Smooth muscle cell (in vitro differentiated cells): ENCODE data around the gene TRAF1. TPM values are rescaled to one million over a fixed set of nuclear protein-coding genes. Genes with fewer than 3 reads are reported as not detected.

ENCODE experiments used
- DNase-seq: peaks from one replicate; lab custom pipeline; 2025; ENCODE audit not compliant: unreplicated experiment; lab: John Stamatoyannopoulos, UW
- H2AFZ ChIP-seq: fragments of 200-600 bp; sonication (generic); 2 replicates; pipeline ENCODE4 v1.6.0; 2016; ENCODE audit warnings: antibody characterized with exemption, low read depth, mild to moderate bottlenecking
- H3F3A ChIP-seq: fragments of 200-600 bp; sonication (generic); 2 replicates; pipeline ENCODE4 v1.6.0; 2017; ENCODE audit warnings: antibody characterized with exemption, low read depth
- H3K27ac ChIP-seq: fragments of 200-600 bp; sonication (generic); 2 replicates; pipeline ENCODE4 v1.5.1; 2016; ENCODE audit warnings: low read depth, mild to moderate bottlenecking
- H3K27me3 ChIP-seq: fragments of 200-600 bp; sonication (generic); 2 replicates; pipeline ENCODE4 v1.6.1; 2016; ENCODE audit warnings: low read depth, mild to moderate bottlenecking
- H3K36me3 ChIP-seq: fragments of 200-600 bp; sonication (generic); 2 replicates; pipeline ENCODE4 v1.5.1; 2016; ENCODE audit warnings: low read depth
- H3K4me1 ChIP-seq: fragments of 200-600 bp; sonication (generic); 2 replicates; pipeline ENCODE4 v1.5.1; 2016; ENCODE audit warnings: low read depth
- H3K4me2 ChIP-seq: fragments of 200-600 bp; sonication (generic); 2 replicates; pipeline ENCODE4 v1.6.0; 2016; ENCODE audit warnings: mild to moderate bottlenecking
- H3K4me3 ChIP-seq: fragments of 200-600 bp; sonication (generic); 2 replicates; pipeline ENCODE4 v1.5.1; 2016; ENCODE audit warnings: mild to moderate bottlenecking
- H3K79me2 ChIP-seq: fragments of 200-600 bp; sonication (generic); 2 replicates; pipeline ENCODE4 v1.6.0; 2016; ENCODE audit warnings: low read depth, mild to moderate bottlenecking
- H3K9ac ChIP-seq: fragments of 200-600 bp; sonication (generic); 2 replicates; pipeline ENCODE4 v1.6.0; 2016; ENCODE audit warnings: low read depth
- H3K9me3 ChIP-seq: fragments of 200-600 bp; sonication (generic); replicated peaks from 2 replicates; pipeline ENCODE4 v1.5.1; 2016; ENCODE audit warnings: low read depth
- H4K20me1 ChIP-seq: fragments of 200-600 bp; sonication (generic); 2 replicates; pipeline ENCODE4 v1.6.0; 2016; ENCODE audit warnings: low read depth
- WGBS: methylation state at CpG from one replicate; pipeline ENCODE4 v1.1.7; 2016; ENCODE audit warnings: low lambda C conversion rate; 5-methylcytosine and 5-hydroxymethylcytosine counted together
- polyA plus RNA-seq: library from polyadenylated mRNA; unstranded; fragments of >200 nt; fragmentation: Nextera tagmentation; extraction: Ambion mirVana; gene quantifications from 2 replicates; pipeline ENCODE4 v1.2.1, GENCODE V29; 2016
- total RNA-seq: library from RNA; depleted of rRNA; stranded (reverse); fragments of >200 nt; gene quantifications from 2 replicates; pipeline ENCODE4 v1.2.3, GENCODE V29; 2014
- TF ChIP-seq, protein P1 (sequence below): fragments of 200-600 bp; sonication (generic); IDR thresholded peaks from 2 replicates; pipeline ENCODE4 v1.5.1; 2017; ENCODE audit warnings: borderline replicate concordance, mild to moderate bottlenecking, antibody characterized with exemption; ENCODE audit not compliant: insufficient read depth, poor library complexity, severe bottlenecking

The TRAF1 gene
- total and polyA plus RNA-seq, 2 experiments from 2014 or later = 2.9 to 5.4 TPM

DNA sequence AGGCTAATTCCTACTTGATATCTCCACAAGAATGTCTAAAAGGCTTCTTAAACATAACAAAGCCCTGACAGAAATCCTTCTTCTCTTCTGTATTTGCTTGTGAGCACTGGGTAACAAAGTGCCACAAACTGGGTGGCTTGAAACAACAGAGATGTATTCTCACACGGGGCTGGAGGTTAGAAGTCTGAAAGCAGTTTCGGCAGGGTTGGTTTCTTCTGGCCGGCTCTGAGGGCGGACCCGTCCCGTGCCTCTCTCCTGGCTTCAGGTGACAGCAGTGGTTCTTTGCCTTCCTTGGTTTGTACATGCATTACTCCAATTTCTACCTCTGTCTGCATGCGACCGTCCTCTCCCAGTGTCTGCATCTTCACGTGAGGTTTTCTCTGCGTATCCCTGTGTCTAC lies 14.0 kb upstream of the TRAF1 start:
- peaks cover 15% of the 10 kb centered on the region for H3F3A ChIP-seq
- H3K4me3 ChIP-seq = no peak overlapping the region
- H3K4me1 ChIP-seq = peaks cover 6% of the 10 kb centered on the region
- WGBS = 86% methylated on average over 10 of the region's 10 CpGs
- H3K79me2 ChIP-seq = no peaks in the 10 kb centered on the region
- DNase-seq = no peak
- no peak overlapping the region for H3K4me2 ChIP-seq
- no peaks in the 10 kb centered on the region for H3K27me3 ChIP-seq
- H3K9ac ChIP-seq = no peak overlapping the region
- no peaks in the 10 kb centered on the region for H3K36me3 ChIP-seq
- H3K27ac ChIP-seq = no peak overlapping the region
- H4K20me1 ChIP-seq = no peaks in the 10 kb centered on the region
- TF ChIP-seq, protein P1, sequence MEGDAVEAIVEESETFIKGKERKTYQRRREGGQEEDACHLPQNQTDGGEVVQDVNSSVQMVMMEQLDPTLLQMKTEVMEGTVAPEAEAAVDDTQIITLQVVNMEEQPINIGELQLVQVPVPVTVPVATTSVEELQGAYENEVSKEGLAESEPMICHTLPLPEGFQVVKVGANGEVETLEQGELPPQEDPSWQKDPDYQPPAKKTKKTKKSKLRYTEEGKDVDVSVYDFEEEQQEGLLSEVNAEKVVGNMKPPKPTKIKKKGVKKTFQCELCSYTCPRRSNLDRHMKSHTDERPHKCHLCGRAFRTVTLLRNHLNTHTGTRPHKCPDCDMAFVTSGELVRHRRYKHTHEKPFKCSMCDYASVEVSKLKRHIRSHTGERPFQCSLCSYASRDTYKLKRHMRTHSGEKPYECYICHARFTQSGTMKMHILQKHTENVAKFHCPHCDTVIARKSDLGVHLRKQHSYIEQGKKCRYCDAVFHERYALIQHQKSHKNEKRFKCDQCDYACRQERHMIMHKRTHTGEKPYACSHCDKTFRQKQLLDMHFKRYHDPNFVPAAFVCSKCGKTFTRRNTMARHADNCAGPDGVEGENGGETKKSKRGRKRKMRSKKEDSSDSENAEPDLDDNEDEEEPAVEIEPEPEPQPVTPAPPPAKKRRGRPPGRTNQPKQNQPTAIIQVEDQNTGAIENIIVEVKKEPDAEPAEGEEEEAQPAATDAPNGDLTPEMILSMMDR = no peak
- H3K9me3 ChIP-seq = no peaks in the 10 kb centered on the region
- H2AFZ ChIP-seq = no peak overlapping the region

DNA sequence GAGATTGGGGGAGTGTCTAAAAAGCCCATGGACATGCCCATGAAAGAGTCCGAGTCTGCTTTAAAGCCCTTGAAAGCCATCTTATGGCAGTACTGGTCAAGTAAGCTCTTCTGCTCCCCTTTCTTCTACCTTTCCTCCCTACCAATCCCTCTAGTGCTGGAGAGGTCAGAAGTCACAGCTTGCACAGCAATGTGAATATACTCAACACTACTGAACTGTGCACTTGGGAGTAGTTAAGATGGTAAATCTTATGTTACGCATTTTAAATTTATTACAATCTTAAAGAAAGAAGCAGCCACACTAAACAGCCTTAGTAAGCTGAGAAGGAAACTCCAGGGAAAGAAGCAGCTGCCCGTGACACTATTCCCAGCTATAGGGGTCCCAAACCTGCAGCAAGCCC lies 12.3 kb upstream of the TRAF1 start:
- H3K4me3 ChIP-seq = no peak overlapping the region
- H3K27me3 ChIP-seq = no peaks in the 10 kb centered on the region
- H3K36me3 ChIP-seq = no peaks in the 10 kb centered on the region
- TF ChIP-seq, protein P1 = no peak
- H3K9ac ChIP-seq = no peak overlapping the region
- H3F3A ChIP-seq = peaks cover 15% of the 10 kb centered on the region
- H3K9me3 ChIP-seq = no peaks in the 10 kb centered on the region
- no peak overlapping the region for H3K4me2 ChIP-seq
- DNase-seq = no peak
- H3K4me1 ChIP-seq = peaks cover 6% of the 10 kb centered on the region
- no peak overlapping the region for H3K27ac ChIP-seq
- H4K20me1 ChIP-seq = no peaks in the 10 kb centered on the region
- 87% methylated on average over 3 of the region's 3 CpGs for WGBS
- H2AFZ ChIP-seq = no peak overlapping the region
- no peaks in the 10 kb centered on the region for H3K79me2 ChIP-seq

DNA sequence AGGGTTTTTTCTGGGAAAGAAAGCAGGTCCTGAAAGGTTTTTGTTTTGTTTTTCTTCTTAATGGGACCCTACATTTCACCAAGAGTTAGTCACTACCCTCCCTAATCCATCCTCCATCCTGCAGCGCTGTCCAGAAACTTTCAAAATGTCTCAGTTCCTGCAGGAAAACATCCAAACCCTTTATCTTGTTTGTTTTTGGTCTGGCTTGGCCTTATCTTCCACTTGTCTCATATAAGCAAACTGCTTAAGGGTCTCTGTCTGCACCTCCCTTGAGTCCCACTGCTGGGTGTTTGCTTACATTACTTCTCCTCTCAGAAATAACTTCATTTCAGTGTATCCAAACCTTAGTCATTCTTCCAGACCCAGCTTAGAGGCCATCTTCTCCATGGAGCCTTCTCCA lies 11.0 kb upstream of the TRAF1 start:
- Histone ChIP-seq H4K20me1 (no peaks in the 10 kb centered on the region), H3K4me1 (peaks cover 6% of the 10 kb centered on the region), H3K9ac (peak overlapping the region; percentile 48), H2AFZ (no peak overlapping the region), H3K27ac (peak overlapping the region; percentile 77), H3K79me2 (no peaks in the 10 kb centered on the region), H3K4me2 (peak overlapping the region; percentile 50), H3K9me3 (no peaks in the 10 kb centered on the region), H3K4me3 (no peak overlapping the region), H3K27me3 (no peaks in the 10 kb centered on the region), H3K36me3 (no peaks in the 10 kb centered on the region), H3F3A (peaks cover 15% of the 10 kb centered on the region)
- TF ChIP-seq, protein P1 = no peak
- DNase-seq = no peak
- WGBS = 13% methylated on average over 1 of the region's 1 CpG

DNA sequence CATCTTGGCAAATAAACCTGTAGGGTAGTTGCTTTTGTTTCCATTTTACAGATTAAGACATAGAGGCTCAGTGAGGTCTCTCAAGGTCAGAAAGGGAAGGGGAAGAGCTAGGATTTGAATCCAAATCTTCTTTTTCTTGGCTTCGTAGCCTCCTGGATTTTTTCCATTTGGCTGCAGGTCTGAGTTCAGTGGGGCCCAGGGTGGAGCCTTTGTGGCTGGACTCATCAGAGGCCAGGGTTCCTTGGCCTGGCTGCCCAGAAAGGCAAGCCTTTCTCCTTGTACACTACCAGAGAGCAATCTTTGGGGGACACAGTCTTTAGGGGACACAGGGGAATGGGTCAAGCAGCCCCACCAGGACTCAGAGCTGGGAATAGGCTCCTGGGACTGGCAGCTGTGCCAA lies 10.5 kb upstream of the TRAF1 start:
- no peaks in the 10 kb centered on the region for H3K36me3 ChIP-seq
- no peaks in the 10 kb centered on the region for H3K27me3 ChIP-seq
- no peaks in the 10 kb centered on the region for H3K9me3 ChIP-seq
- H4K20me1 ChIP-seq = no peaks in the 10 kb centered on the region
- H2AFZ ChIP-seq = no peak overlapping the region
- no peaks in the 10 kb centered on the region for H3K79me2 ChIP-seq
- peaks cover 6% of the 10 kb centered on the region for H3K4me1 ChIP-seq
- H3K27ac ChIP-seq = peak overlapping the region; percentile 77
- DNase-seq = no peak
- peak overlapping the region; percentile 48 for H3K9ac ChIP-seq
- H3K4me2 ChIP-seq = peak overlapping the region; percentile 50
- TF ChIP-seq, protein P1 = no peak
- no peak overlapping the region for H3K4me3 ChIP-seq
- 43% methylated on average over 1 of the region's 1 CpG for WGBS
- H3F3A ChIP-seq = peaks cover 17% of the 10 kb centered on the region
